ENCODE measurements around the gene POMGNT2.
"Not testable (repeated sequence)": the region's sequence is repeated elsewhere in the genome, so short reads cannot be mapped to it uniquely, and the experiment has no call there.

Gene POMGNT2

DNA sequence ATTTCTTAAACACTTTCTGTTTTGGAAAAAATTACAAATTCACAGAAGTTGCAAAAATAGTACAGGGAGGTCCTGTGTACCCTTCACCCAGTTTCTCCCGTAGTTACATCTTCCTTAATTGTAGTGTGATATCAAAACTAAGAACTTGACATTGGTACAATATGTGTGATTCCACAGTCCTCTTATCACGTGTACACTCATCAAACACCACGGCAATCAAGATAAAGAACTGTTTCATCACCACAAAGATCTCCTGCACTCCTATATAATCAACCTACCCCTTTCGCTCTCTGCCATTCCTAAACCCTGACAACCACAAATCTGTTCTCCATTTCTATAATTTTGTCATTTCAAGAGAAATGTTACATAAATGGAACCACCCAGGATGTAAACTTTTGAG is 31.4 kb downstream of the POMGNT2 start:
- H3K36me3 ChIP-seq (ENCODE audit: insufficient read depth, low read length): peaks cover 1% of the 10 kb centered on the region; the same call in 1 of the 2 replicates
- no peak overlapping the region for H3K27ac ChIP-seq (ENCODE audit: low read depth, low read length)
- no peak overlapping the region for H3K9ac ChIP-seq (ENCODE audit: low read depth, low read length)
- no peaks in the 10 kb centered on the region for H3K9me3 ChIP-seq (ENCODE audit: insufficient read depth, low read depth, low read length)
- no peaks in the 10 kb centered on the region for H3K4me1 ChIP-seq (ENCODE audit: insufficient read depth, low read length)
- no peaks in the 10 kb centered on the region for H3K27me3 ChIP-seq (ENCODE audit: insufficient read depth, low read length)
- no peak overlapping the region for H3K4me3 ChIP-seq (ENCODE audit: low read length)
- 87% methylated on average over 3 of the region's 4 CpGs for WGBS

DNA sequence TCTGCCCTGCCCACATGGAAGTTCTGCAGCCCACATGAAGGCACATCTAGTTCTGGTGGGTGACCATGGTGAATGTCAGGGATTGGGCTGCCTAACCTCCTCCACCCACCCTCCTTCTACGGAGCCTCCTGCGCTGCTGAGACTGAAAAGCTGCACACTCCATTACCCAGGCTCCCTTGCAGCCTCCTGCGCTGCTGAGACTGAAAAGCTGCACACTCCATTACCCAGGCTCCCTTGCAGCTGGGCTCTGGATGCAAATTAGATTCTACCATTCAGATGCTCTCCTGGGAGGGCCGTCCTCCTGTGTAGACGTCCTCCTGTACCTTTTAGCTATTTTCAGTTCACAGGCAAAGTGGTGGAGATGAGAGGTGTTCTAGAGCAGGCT is 32.1 kb downstream of the POMGNT2 start:
- H3K27ac ChIP-seq (ENCODE audit: low read depth, low read length): no peak overlapping the region
- no peaks in the 10 kb centered on the region for H3K27me3 ChIP-seq (ENCODE audit: insufficient read depth, low read length)
- H3K4me3 ChIP-seq (ENCODE audit: low read length): no peak overlapping the region
- H3K9ac ChIP-seq (ENCODE audit: low read depth, low read length): no peak overlapping the region
- H3K9me3 ChIP-seq (ENCODE audit: insufficient read depth, low read depth, low read length): no peaks in the 10 kb centered on the region
- no peaks in the 10 kb centered on the region for H3K4me1 ChIP-seq (ENCODE audit: insufficient read depth, low read length)
- 90% methylated on average over 5 of the region's 5 CpGs for WGBS
- no peaks in the 10 kb centered on the region for H3K36me3 ChIP-seq (ENCODE audit: insufficient read depth, low read length)

- Histone ChIP-seq H3K9me3 (ENCODE audit: insufficient read depth, low read depth, low read length) (no peaks in the 10 kb centered on the region), H3K4me3 (ENCODE audit: low read length) (no peak overlapping the region), H3K27me3 (ENCODE audit: insufficient read depth, low read length) (no peaks in the 10 kb centered on the region), H3K36me3 (ENCODE audit: insufficient read depth, low read length) (no peaks in the 10 kb centered on the region), H3K9ac (ENCODE audit: low read depth, low read length) (no peak overlapping the region), H3K4me1 (ENCODE audit: insufficient read depth, low read length) (no peaks in the 10 kb centered on the region), H3K27ac (ENCODE audit: low read depth, low read length) (no peak overlapping the region)
- 93% methylated on average over 7 of the region's 7 CpGs for WGBS
These were observed 32.6 kb downstream of the POMGNT2 start for GRCh38 chr3:43073116-43073835.

DNA sequence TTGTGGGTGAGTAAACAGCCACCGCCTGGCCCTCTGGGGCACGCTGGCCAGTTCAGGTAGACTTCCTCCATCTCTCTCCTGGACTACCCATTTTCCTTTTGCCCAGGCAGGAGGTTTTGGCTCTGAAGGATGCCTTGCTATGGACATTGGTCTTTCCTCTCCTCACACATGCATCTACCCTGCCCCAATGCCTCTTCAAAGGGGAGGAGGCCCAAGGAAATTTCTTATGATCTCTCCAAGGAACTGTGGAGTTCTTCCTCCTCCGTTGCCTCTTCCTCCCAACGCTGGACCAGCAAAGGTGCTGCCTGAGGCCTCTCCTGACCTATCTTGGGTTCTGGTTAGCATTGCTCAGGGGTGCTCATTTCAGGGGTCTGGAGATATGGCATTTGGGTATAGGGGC is 33.5 kb downstream of the POMGNT2 start:
- H3K9ac ChIP-seq (ENCODE audit: low read depth, low read length): no peak overlapping the region
- H3K27ac ChIP-seq (ENCODE audit: low read depth, low read length): no peak overlapping the region
- no peak overlapping the region for H3K4me3 ChIP-seq (ENCODE audit: low read length)
- no peaks in the 10 kb centered on the region for H3K9me3 ChIP-seq (ENCODE audit: insufficient read depth, low read depth, low read length)
- no peaks in the 10 kb centered on the region for H3K27me3 ChIP-seq (ENCODE audit: insufficient read depth, low read length)
- H3K4me1 ChIP-seq (ENCODE audit: insufficient read depth, low read length): no peaks in the 10 kb centered on the region
- H3K36me3 ChIP-seq (ENCODE audit: insufficient read depth, low read length): no peaks in the 10 kb centered on the region
- 89% methylated on average over 4 of the region's 4 CpGs for WGBS

DNA sequence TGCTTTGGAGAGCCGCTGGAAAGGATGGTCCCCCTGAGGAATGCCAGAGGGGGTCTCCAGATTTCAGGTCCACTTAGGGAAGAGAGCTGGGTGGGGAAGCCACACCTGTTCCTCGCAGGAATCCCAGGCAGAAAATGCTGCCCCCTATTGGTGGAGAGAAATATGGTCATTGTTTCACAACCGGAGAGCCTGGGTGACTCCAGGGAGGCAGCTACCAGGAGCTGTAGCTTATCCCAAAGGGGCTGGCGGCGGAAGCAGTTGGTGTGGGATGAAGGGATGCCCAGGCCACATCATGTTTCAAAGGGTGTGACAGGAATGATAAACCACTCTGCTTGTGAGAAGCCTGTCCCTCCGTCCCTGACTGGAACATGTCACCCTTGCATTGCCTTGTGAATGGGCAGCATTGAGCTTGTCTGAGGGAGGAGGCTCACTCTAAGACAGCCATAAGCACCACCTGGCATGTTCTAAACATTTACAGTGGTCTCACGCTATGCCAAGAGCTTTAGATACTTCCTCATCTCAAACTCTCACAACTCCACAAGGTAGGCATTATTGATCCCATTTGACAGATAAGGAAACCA is 34.5 kb downstream of the POMGNT2 start:
- Histone ChIP-seq H3K9ac (ENCODE audit: low read depth, low read length) (no peak overlapping the region), H3K27me3 (ENCODE audit: insufficient read depth, low read length) (no peaks in the 10 kb centered on the region), H3K4me3 (ENCODE audit: low read length) (no peak overlapping the region), H3K27ac (ENCODE audit: low read depth, low read length) (no peak overlapping the region), H3K36me3 (ENCODE audit: insufficient read depth, low read length) (no peaks in the 10 kb centered on the region), H3K9me3 (ENCODE audit: insufficient read depth, low read depth, low read length) (no peaks in the 10 kb centered on the region), H3K4me1 (ENCODE audit: insufficient read depth, low read length) (no peaks in the 10 kb centered on the region)
- WGBS: 71% methylated on average over 7 of the region's 7 CpGs

DNA sequence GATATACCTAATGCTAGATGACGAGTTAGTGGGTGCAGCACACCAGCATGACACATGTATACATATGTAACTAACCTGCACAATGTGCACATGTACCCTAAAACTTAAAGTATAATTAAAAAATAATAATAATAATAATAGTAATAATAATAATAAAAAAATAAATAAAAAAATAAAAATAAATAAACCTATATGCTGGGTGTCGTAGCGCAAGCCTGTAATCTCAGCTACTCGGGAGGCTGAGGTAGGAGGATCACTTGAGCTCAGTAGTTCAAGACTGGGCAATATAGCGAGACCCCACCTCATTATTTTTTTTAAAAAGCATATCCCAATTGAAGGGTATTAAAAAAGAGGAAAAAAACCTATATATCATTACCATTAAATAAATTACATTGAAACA is 35.2 kb downstream of the POMGNT2 start:
- not testable (repeated sequence) for H3K9me3 ChIP-seq (ENCODE audit: insufficient read depth, low read depth, low read length); H3K27ac ChIP-seq (ENCODE audit: low read depth, low read length); H3K36me3 ChIP-seq (ENCODE audit: insufficient read depth, low read length); H3K9ac ChIP-seq (ENCODE audit: low read depth, low read length); H3K27me3 ChIP-seq (ENCODE audit: insufficient read depth, low read length); H3K4me1 ChIP-seq (ENCODE audit: insufficient read depth, low read length); H3K4me3 ChIP-seq (ENCODE audit: low read length)
- 97% methylated on average over 3 of the region's 5 CpGs for WGBS

DNA sequence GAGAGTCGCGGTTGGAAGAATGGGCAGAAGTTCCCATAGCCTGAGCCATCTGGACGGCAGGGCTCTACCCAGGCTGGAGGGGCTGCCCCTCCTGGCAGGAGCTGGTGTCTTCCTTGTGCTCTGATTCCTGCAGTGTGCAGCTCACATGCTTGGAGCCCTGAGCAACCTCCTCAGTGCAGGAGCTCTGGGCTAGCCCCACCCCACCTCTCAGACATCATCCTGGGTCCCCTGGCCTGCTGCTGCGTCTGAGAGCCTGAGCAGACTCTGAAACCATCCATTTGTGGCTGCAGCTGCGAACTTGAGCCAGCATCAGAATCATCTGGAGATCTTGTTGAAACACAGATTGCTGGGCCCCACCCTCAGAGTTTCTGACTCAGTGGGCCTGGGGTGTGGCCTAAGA is 42.8 kb downstream of the POMGNT2 start:
- Histone ChIP-seq H3K9me3 (ENCODE audit: insufficient read depth, low read depth, low read length) (peaks cover 13% of the 10 kb centered on the region), H3K27me3 (ENCODE audit: insufficient read depth, low read length) (no peaks in the 10 kb centered on the region), H3K4me3 (ENCODE audit: low read length) (no peak overlapping the region), H3K27ac (ENCODE audit: low read depth, low read length) (no peak overlapping the region), H3K36me3 (ENCODE audit: insufficient read depth, low read length) (peaks cover 4% of the 10 kb centered on the region; the same call in 1 of the 2 replicates), H3K9ac (ENCODE audit: low read depth, low read length) (no peak overlapping the region), H3K4me1 (ENCODE audit: insufficient read depth, low read length) (no peaks in the 10 kb centered on the region)
- WGBS: 71% methylated on average over 5 of the region's 5 CpGs

DNA sequence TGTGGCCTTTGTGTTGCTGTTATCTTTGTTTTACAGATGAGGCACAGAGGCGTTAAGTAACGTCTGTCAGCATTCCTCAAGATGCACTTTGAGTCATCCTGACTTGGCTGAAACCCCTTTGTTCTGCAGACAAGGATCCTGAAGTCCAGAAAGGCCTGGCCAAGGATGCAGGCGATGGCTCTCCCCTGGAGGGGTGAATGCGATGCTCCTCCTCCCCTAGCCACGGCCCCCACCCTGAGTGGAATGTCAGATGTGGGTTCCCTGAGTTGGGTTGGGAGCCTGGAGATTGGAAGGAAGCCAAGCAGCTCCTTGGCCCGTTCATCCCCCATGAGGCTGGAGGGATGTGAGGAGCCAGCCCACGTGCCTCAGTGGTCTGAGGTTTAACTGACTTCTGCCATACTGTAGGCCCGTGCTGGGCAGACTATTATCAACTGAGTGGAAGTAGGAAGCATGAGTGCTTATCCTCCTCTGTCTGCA is 43.3 kb downstream of the POMGNT2 start:
- Histone ChIP-seq H3K27me3 (ENCODE audit: insufficient read depth, low read length) (no peaks in the 10 kb centered on the region), H3K4me3 (ENCODE audit: low read length) (no peak overlapping the region), H3K4me1 (ENCODE audit: insufficient read depth, low read length) (no peaks in the 10 kb centered on the region), H3K36me3 (ENCODE audit: insufficient read depth, low read length) (peaks cover 4% of the 10 kb centered on the region; the same call in 1 of the 2 replicates), H3K9ac (ENCODE audit: low read depth, low read length) (no peak overlapping the region), H3K9me3 (ENCODE audit: insufficient read depth, low read depth, low read length) (peaks cover 13% of the 10 kb centered on the region), H3K27ac (ENCODE audit: low read depth, low read length) (no peak overlapping the region)
- 65% methylated on average over 8 of the region's 8 CpGs for WGBS

DNA sequence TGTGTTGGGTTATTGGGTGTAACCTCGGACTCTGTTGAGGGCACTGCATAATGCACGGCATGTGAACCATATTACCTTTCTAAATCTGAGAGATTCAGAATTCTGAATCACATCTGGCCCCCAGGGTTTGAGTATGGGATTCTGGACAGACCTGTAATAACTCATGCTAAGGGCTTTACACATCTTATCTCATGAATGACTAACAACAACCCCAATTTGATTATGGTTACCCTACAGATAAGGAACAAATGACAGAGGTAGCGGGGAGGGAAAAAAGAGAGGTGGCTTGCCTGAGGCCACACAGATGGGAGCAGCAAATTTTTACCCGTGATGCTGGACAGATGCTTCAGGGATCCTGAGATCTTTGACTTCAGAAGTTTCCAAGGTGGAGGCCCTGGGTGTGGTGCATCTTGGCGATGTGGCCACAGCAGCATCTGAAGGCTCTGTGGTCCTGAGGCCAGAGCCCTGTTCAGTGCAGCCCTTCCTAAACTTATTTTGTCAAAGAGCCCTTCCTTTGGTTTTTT is 43.8 kb downstream of the POMGNT2 start:
- H3K4me3 ChIP-seq (ENCODE audit: low read length): no peak overlapping the region
- no peak overlapping the region for H3K27ac ChIP-seq (ENCODE audit: low read depth, low read length)
- no peak overlapping the region for H3K9ac ChIP-seq (ENCODE audit: low read depth, low read length)
- H3K36me3 ChIP-seq (ENCODE audit: insufficient read depth, low read length): peaks cover 4% of the 10 kb centered on the region; the same call in 1 of the 2 replicates
- 87% methylated on average over 5 of the region's 5 CpGs for WGBS
- H3K4me1 ChIP-seq (ENCODE audit: insufficient read depth, low read length): no peaks in the 10 kb centered on the region
- no peaks in the 10 kb centered on the region for H3K27me3 ChIP-seq (ENCODE audit: insufficient read depth, low read length)
- H3K9me3 ChIP-seq (ENCODE audit: insufficient read depth, low read depth, low read length): peaks cover 13% of the 10 kb centered on the region

DNA sequence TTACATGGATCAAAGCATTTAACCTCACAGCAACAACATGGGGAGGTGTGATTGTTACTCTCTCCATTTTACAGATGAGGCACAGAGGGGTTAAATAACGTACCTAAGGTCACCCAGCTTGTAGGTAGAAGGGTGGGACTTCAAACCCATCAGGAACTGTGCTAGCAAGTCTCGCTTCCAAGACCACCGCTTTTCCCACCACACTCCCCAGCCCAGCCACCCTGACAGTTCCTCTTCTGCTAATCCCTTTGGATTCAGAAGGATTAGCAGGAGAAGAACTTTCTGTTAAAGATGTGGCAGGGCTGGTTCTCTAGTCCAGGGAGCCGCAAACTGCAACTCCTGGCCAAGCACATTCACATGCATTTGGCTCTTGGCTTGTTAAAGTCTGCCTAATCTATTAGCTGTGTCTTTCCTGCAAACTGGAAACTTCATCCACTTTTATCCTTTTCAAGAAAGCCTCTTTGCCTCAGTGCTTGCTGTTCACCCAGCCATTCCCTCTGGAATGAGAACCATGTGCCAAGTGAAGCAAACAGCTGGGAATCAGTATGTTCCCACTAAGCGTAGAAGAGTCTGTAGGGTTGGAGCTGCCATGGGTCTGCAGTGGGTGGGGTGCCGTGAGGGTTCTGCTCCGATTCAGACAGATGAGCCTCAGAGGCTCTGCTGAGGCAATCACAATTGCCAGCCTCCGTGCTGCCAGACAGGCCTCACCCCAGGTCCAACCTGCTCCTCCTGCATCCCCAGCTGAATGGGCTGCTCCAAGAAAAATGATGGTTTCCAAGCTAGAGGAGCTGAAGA is 44.6 kb downstream of the POMGNT2 start:
- no peak overlapping the region for H3K4me3 ChIP-seq (ENCODE audit: low read length)
- 98% methylated on average over 7 of the region's 8 CpGs for WGBS
- no peaks in the 10 kb centered on the region for H3K4me1 ChIP-seq (ENCODE audit: insufficient read depth, low read length)
- no peak overlapping the region for H3K27ac ChIP-seq (ENCODE audit: low read depth, low read length)
- peaks cover 4% of the 10 kb centered on the region; the same call in 1 of the 2 replicates for H3K36me3 ChIP-seq (ENCODE audit: insufficient read depth, low read length)
- H3K9ac ChIP-seq (ENCODE audit: low read depth, low read length): no peak overlapping the region
- H3K9me3 ChIP-seq (ENCODE audit: insufficient read depth, low read depth, low read length): peaks cover 13% of the 10 kb centered on the region
- no peaks in the 10 kb centered on the region for H3K27me3 ChIP-seq (ENCODE audit: insufficient read depth, low read length)

DNA sequence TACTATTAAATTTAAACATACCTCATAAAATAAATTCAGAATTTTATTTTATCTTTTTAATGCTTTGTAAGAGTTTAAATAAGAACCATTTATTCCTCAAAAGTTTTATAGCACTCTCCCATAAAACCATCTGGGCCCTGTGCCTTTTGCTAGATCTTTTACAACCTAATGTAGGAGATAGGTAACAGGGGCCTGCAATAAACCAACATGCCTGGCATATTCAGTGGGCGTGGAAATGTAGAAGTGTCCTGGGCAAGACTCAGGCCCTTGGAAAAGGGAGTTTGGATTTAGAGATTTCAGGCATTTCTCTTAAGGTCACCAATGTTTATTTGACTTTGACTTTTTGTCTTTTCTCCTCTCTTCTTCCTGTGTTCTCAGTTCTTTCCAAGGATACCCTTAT is 46.4 kb downstream of the POMGNT2 start:
- no peaks in the 10 kb centered on the region for H3K27me3 ChIP-seq (ENCODE audit: insufficient read depth, low read length)
- H3K27ac ChIP-seq (ENCODE audit: low read depth, low read length): no peak overlapping the region
- H3K4me1 ChIP-seq (ENCODE audit: insufficient read depth, low read length): no peaks in the 10 kb centered on the region
- H3K9me3 ChIP-seq (ENCODE audit: insufficient read depth, low read depth, low read length): peaks cover 10% of the 10 kb centered on the region
- 97% methylated on average over 1 of the region's 1 CpG for WGBS
- no peak overlapping the region for H3K9ac ChIP-seq (ENCODE audit: low read depth, low read length)
- H3K36me3 ChIP-seq (ENCODE audit: insufficient read depth, low read length): peaks cover 4% of the 10 kb centered on the region; the same call in 1 of the 2 replicates
- no peak overlapping the region for H3K4me3 ChIP-seq (ENCODE audit: low read length)
